GM21390 (cell line): ENCODE data around the gene STK36.
A peak's percentile ranks its signal among the peaks of the same experiment; 100 is the strongest.
"Not testable (repeated sequence)": the region's sequence is repeated elsewhere in the genome, so short reads cannot be mapped to it uniquely, and the experiment has no call there.

Experiments used
- ATAC-seq: cut with Tn5 transposase; IDR thresholded peaks from one replicate; pipeline ENCODE4 v1.9.1; 2021; ENCODE audit not compliant: unreplicated experiment

The STK36 gene

DNA sequence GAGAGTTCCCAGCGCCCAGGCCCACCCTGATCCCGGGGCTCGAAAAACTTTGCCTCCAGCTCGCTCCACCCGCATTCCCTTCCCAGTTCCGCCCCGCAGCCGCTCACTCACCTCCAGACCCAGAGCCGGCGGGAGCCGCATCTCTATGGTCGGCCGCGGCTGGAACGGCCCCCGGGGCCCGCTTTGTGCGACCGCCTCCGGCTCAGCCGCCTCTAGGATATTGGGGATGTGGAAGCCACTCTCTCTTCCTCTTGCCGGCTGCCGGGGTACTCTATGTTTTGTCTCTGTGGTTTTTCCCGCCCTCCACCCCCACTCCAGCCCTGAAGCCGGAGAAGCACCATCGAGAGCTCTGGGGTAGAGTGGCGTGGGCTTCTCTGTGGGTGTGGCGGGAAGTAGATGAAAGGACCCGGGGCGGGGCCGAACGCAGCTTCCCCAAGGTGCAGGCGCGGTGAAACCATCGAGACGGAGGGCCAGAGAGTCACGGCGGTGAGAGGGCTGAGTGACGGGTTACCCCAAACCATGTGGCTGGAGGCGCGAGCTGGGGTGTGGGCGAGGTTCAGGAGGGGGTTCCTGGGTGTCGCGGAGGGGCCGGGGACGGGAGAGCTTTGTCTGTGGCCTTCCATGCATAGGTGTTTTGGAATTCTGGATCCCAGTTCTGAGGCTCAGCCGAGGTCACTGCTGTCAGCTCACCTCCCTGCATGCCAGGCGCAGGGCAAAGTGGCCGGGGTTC, 12.5 kb upstream of the STK36 start, which contains the start of the genes BCS1L and ZNF142:
Gene BCS1L (plus strand): TSS at position 426 of the 730 bp plus-strand sequence. CDS start 1,305 bp downstream, outside the sequence.
Gene ZNF142 (minus strand): TSS at position 366 of the 730 bp plus-strand sequence. CDS start 3,194 bp downstream, outside the sequence.
- ATAC-seq, result peak; percentile 97

DNA sequence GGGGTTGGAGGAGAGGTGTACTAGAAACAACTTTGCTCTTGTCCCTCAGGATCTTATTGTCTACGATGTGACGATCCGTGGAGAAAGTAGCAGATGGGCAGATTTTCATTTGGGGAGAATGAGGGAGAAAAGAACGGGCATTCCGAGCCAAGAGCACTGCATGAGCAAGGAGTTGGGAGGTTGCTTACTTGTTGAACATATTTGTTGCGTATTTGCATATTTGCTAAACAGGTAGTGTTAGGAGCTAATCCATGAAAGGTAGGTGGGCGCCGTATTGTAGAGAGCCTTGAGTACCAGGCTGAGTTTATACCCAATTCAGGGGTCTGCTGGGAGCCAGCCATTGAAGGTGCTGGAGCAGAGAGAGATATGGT, 11.9 kb upstream of the STK36 start:
- ATAC-seq, result no peak

DNA sequence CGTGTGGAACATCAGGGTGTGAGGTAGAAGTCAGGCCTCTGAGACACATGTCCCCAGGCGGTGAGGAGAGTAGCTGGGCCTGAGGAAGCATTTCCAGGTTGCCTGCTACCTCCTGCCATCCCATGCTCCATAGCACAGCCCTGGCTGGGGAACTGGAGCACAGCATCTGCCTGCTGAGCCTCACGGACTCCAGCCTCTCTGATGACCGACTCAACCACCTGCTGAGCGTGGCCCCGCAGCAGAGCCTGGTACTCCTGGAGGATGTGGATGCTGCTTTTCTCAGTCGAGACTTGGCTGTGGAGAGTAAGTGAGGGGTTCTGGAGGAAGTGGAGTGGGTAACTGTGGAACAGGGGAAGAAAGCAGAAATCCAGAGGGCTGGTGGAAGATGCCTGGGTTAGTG, 9.5 kb upstream of the STK36 start:
- no peak for ATAC-seq

DNA sequence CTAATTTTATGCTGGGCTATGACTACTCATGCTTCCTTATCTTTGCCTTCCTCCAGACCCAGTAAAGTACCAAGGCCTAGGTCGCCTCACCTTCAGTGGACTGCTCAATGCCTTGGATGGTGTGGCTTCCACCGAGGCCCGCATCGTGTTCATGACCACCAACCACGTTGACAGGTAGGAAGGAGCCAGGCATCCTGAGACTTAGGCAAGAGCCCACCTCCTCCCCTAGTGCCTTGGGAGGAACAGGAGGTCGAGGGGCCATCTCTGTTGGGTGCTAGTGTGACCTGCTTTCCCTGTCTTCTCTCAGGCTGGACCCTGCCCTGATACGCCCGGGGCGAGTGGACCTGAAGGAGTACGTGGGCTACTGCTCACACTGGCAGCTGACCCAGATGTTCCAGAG, 9.1 kb upstream of the STK36 start:
- no peak for ATAC-seq

DNA sequence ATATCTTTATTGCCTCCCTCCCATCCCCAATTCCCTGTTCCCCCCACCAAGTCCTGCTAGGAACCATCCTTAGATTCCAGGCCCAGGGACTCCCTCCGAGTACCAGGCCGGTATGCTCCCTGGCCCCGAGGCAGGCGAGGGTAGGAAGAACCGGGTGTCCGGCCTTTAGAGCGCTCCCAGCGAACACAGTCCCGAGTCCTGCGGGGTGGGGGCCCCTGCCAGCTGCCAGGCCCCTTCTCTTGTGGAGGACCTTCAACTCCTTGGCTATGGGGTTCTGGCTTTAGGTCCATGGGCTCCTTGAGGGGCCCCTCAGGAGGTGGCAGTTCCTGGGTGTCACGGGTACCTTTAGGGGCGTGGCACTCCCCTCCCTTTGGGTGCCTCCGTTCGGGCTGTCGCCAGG, 8.0 kb upstream of the STK36 start:
- no peak for ATAC-seq

DNA sequence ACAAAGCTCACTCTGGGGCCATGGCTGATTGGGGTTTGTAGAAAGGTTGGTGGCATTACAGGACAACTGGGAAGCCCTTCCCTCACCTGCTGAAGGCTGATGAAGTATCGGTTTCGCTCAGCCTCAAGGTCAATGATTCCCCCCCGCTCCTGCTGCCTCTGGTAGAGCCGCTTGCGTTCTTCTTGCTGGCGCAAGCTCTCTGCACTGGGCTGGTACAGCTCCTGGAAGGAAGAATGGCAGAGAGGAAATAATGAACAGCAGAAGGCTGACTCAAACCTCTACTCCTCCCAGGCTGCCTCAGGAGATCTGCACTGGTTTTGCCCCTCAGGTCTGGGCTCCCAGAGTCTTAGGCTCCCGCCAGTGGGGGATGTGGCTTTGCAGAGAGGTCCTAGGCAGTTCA, 7.2 kb upstream of the STK36 start:
- no peak for ATAC-seq

DNA sequence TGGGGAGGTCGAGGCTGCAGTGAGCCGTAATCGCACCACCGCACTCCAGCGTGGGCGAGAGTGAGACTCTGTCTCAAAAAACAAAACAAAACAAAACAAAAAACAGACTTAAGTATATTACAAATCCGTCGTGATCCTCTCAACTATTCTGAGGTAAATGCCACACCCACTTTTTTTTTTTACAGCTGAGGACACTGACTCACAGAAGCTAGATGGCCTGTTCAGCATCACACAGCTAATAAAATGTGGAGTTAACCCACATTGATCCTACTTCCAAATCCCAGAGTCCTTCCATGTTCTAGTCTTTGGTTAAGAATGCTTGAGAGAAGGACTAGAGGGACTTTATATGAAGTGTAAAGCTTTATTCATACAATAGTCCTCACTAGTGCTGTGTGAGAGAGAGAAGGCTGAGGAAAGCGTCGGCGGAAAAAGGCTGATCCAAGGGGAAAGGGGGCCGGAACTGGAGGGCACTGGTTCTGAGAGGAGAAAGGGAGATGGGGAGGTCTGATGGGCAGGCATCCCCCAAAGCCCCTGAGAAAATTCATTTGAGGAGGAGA, 711 bp upstream of the STK36 start:
- ATAC-seq, result no peak

DNA sequence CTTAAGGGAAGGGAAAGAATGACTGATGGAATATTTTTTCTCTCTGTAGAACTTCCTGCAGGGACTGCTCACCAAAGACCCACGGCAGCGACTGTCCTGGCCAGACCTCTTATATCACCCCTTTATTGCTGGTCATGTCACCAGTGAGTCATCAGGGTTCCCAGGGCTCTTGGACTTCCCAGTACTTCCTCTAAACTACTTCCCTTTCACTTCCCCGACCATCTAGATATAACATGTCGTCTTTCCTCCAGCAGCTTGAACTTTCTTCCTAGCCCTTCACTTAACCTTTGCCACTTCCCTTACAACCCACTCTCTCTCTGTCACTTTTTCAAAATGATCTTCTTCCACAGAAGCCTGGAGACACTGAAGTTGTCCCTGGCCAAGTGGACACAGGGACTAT, 7.2 kb downstream of the STK36 start:
- ATAC-seq, result no peak

DNA sequence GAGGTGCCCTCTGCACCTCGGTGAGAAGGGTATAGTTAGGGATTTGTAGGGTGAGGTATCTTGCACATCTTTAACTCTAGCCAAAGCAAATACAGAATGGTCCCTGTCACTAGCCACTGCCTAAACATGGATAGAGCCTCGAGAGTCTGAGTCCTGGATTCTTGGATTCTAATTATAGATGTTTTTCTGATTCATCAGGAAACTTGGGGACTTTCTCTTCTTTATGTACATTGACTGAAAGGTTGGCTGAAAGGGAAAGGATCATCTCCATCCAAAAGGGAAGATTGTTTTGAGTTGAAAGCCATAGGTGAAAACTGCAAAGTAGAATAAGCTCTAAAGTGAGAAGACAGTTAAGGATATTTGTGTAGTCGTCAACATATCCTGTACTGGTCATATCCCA, 8.2 kb downstream of the STK36 start:
- no peak for ATAC-seq

DNA sequence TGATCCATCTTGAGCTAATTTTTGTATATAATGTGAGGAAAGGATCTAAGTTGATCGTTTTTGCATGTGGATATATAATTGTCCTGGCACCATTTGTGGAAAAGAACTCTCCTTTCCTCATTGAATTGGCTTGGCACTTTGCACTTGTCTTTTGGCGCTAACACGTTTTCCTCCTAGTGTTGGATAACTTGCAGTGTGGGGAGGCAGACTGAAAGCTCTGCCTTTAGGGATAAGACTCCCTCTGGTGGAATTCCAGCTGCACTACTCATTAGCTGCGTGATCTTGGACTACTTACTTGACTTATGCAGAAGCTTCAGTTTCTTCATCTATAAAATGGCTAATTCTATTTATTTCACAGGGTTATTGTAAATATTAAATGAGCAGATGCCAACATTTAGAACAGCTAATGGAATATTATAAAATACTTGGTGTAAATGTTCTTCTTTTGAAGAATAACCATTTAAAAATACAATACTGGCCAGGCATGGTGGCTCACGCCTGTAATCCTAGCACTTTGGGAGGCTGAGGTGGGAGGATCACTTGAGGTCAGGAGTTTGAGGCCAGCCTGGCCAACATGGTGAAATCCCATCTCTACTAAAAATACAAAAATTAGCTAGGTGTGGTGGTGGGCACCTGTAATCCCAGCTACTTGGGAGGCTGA, 15.6 kb downstream of the STK36 start:
- not testable (repeated sequence) for ATAC-seq

DNA sequence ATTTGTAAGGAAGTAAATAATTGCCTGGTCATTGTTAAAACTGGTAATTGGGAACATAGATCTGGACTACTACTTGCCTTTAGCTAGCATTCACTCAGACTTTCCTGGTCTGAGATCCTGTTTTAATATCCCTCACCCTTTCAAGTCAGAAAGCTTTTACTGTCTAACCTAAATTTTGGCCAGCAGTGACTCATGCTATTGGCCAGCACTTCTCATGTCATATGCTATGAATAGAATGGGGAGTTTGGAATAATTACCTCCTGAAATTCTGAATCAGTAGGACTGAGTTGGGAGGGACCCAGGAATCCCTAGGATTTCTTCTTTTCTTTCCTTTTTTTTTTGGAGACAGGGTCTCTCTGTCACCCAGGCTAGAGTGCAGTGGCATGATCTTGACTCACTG, 19.3 kb downstream of the STK36 start:
- ATAC-seq, result no peak

DNA sequence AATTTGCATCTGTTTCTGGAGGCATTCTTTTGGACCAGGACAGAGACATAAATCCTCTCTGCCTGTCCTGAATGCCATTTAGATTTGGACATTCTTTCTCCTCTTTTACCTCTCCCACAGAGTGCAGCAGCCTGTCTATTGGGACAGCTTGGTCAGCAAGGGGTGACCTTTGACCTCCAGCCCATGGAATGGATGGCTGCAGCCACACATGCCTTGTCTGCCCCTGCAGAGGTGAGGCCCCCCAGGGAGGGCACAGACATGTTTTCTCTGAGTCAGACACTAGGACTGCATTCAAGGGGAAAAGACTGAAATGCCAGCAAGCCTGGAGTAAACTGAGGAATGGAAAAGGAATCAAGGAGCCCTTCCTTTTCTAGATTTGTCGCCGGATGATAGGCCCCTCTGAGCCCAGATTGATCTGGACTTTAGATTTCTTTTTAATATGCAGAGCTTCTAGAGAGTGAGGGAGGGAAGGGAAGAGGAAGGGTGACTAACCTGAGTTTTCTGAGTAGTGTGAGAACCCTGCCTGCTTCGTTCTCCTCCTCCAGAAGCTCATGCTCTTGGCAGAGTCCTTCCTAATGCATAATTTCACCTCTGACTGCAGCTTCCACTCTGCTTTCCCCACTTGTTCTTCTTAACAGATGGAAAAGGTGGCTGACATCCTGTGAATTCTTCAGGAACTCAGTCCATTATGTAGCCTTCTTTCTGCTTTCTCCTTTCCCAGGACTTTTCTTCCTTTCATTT, 22.7 kb downstream of the STK36 start:
- ATAC-seq, result no peak

DNA sequence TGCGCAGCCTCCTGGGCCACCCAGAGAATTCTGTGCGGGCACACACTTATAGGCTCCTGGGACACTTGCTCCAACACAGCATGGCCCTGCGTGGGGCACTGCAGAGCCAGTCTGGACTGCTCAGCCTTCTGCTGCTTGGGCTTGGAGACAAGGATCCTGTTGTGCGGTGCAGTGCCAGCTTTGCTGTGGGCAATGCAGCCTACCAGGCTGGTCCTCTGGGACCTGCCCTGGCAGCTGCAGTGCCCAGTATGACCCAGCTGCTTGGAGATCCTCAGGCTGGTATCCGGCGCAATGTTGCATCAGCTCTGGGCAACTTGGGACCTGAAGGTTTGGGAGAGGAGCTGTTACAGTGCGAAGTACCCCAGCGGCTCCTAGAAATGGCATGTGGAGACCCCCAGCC, 27.0 kb downstream of the STK36 start:
- ATAC-seq, result no peak

DNA sequence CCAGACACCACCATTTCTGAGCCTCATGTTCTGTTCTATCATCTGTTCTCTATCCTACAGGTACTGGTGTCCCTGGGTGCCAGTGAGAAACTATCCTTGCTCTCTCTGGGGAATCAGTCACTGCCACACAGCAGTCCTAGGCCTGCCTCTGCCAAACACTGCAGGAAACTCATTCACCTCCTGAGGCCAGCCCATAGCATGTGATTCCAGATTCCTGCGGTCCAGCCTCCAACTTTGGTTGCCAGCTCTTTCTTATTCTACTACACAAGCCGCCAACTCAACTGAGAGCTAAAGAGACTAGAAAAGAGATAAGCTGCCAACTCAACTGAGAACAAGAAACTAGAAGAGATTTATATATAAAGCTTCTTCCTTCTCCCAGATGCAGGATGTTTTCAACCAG, 29.9 kb downstream of the STK36 start:
- no peak for ATAC-seq

DNA sequence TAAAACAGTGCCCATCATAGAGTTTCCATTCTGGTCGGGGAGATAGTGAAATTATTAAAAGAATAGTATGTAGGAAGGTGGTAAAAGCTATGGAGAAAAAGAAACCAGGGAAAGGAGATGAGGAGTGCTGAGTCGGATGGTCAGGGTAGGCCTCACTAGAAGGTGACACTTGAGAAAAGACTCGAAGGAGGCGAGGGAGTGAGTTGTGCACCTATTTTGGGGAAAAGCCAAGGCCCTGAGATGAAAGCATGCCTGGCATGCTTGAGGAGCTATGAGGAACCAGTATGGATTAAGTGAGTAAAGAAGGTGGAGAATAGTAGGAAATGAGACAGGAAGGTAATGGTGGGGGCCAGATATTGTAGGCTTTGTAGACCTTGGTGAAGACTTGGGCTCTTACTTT, 31.5 kb downstream of the STK36 start:
- no peak for ATAC-seq

DNA sequence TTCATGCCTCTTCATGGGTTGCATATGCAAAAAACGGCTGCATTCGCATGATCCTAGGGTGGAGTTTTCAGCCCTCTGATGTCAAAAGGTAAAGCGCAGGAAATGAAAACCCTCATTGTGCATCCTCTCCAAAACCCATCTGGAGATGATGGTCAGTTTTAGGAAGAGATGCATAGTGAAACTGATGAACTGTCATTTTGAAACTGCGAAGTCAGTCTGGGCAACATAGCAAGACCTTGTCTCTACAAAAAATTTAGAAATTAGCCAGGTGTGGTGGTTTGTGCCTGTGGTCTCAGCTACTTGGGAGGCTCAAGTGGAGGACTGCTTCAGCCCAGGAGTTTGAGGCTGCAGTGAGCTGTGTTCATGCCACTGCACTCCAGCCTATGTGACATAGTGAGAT, 36.2 kb downstream of the STK36 start:
- peak; percentile 27 for ATAC-seq

DNA sequence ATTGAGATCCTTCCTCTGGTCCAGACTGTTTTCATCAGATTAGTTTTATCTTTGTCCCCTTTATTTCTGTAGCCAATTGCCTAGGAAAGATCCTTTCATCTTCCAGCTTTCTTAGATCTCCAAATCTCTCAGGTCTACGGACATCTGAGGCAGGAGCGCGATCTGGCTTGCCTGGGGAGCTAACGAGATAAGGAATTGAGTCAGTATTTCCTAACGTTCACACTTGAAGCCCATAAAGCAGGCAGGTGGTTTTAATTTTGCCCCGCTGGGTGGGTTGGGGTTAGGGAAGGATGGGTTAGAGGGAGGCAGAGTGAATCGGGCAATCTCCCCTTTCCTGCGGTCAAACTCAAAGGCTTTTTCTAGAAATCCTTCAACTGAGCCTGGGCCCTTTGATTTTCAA, 38.0 kb downstream of the STK36 start:
- ATAC-seq, result no peak

DNA sequence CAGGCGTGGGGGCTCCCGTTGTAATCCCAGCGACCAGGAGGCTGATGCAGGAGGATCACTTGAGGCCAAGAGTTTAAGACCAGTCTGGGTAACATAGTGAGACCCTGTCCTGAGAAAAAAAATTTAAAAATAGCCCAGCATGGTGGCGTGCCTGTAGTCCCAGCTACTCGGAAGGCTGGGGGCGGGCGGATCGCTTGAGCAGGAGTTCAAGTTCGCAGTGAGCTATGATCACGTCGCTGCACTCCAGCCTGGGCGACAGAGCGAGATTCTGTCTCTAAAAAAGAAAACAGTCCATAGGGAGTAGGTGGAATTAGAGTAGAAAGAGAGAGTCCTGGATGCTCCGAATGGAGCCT, 38.4 kb downstream of the STK36 start:
- ATAC-seq, result peak; percentile 1

DNA sequence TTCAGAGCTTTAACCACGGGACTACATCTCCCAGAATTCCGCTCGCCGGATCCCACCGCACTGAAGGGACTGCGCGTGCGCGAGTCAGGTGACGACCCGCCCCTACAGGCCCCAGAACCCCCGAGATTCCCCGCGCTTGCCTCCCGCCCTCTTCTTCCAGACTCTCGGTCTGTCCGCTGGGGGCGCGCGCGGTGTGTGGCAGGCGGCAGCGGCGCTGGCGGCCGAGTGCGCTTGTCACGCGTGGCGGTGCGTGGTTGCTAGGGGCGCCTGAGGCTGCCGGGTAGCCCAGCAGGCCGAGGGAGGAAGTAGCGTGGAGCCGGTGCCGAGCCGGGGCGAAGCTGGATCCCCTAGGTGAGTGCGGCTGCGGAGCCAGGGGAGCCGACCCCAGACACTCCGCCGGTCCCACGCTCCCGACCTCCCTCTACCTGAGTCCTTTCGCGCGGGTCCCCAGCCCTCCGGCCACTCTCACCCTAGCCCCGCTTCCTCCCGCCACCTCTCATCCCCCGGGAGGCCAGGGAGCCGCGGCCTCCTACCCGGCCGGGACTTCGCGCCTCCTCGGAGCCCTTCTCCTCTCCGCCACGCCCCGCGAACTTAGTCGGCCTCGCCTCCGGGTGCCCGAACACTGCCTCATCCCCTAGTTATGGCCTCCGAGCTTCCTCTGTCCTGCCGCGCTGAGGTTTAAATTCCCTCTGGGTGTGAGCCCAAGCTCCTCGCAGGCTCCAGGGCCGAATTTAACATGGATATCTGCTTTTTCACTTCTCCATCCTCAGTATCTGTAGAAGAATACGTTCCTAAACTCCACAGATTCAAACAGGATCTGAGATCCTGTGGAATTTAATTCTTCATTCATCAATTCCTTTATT, 39.0 kb downstream of the STK36 start, which contains the start of gene TTLL4:
Gene TTLL4 (plus strand): TSS at position 149 of the 863 bp plus-strand sequence. CDS start 26,842 bp downstream, outside the sequence.
- peak; percentile 91 for ATAC-seq

DNA sequence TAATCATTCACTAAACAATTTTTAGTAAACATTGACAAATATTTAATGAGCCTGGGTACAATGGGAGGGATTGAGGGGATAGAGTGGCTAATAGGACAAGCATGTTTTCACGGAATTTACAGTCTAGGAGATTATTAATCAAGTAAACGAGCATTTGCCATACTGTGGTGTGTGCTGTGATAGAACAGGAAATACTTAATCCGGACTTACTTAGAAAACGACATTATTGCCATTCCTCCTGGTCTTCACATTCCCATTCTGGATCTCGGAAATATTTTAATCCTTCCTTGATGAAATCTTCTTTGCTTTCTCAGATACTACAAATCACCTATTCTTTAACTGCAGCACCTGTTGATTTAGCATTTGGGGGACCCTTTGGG, 39.7 kb downstream of the STK36 start:
- no peak for ATAC-seq

DNA sequence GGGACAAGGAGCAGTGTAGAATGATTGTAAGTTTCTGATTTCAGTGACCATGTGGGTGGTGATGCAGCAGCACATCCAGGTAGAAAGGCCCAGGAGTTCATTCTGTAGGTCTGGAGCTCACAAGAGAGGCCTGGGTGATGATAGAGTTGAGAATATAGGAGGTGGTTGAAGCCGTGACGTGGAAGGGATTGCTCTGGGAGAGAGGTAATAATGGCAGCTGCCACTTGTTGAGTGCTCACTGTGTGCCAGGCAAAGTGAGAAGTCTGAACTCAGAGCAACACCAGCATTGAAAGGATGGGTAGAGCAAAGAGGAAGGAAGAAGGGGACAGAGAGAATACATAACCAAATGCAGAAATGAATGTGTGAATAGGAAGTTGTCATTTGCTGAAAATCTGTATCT, 42.0 kb downstream of the STK36 start:
- ATAC-seq, result no peak
